ENCODE measurements around the gene ATP2C2. TPM values are rescaled to one million over a fixed set of nuclear protein-coding genes. Genes with fewer than 3 reads are reported as not detected.

Gene ATP2C2
- total RNA-seq, 1 donor: not detected

- H2AFZ ChIP-seq (ENCODE audit: low read length): no peak overlapping the region
- no peaks in the 10 kb centered on the region for H3K4me1 ChIP-seq (ENCODE audit: insufficient read depth, low read length)
- no peak overlapping the region for H3K4me3 ChIP-seq (ENCODE audit: insufficient read depth, low read length)
- H3K9me3 ChIP-seq (ENCODE audit: low read depth, low read length): peaks cover 4% of the 10 kb centered on the region
- no peak overlapping the region for H3K4me2 ChIP-seq (ENCODE audit: insufficient read depth, low read length)
- no peak overlapping the region for H3K27ac ChIP-seq (ENCODE audit: low read depth, low read length)
- DNase-seq (ENCODE audit: insufficient read length, low spot score, missing footprints): no peak
- no peak for TF ChIP-seq CTCF (IDR thresholded peaks at IDR 0.05; ENCODE audit: extremely low read depth, low read depth, low read length)
- H3K79me2 ChIP-seq (ENCODE audit: insufficient read depth, low read length): no peaks in the 10 kb centered on the region
- no peaks in the 10 kb centered on the region for H4K20me1 ChIP-seq (ENCODE audit: insufficient read depth, low read length)
- H3K27me3 ChIP-seq (ENCODE audit: insufficient read depth, low read length): peaks cover 3% of the 10 kb centered on the region
- H3K36me3 ChIP-seq (ENCODE audit: insufficient read depth, low read length): no peaks in the 10 kb centered on the region
Observed at GRCh38 chr16:84322749-84323148, 45.6 kb upstream of the ATP2C2 start.

- Histone ChIP-seq H3K79me2 (ENCODE audit: insufficient read depth, low read length) (no peaks in the 10 kb centered on the region), H2AFZ (ENCODE audit: low read length) (no peak overlapping the region), H3K4me2 (ENCODE audit: insufficient read depth, low read length) (no peak overlapping the region), H3K4me3 (ENCODE audit: insufficient read depth, low read length) (no peak overlapping the region), H3K4me1 (ENCODE audit: insufficient read depth, low read length) (no peaks in the 10 kb centered on the region), H4K20me1 (ENCODE audit: insufficient read depth, low read length) (no peaks in the 10 kb centered on the region), H3K27ac (ENCODE audit: low read depth, low read length) (no peak overlapping the region), H3K27me3 (ENCODE audit: insufficient read depth, low read length) (peaks cover 3% of the 10 kb centered on the region), H3K36me3 (ENCODE audit: insufficient read depth, low read length) (no peaks in the 10 kb centered on the region), H3K9me3 (ENCODE audit: low read depth, low read length) (no peaks in the 10 kb centered on the region)
- no peak for TF ChIP-seq CTCF (IDR thresholded peaks at IDR 0.05; ENCODE audit: extremely low read depth, low read depth, low read length)
- DNase-seq (ENCODE audit: insufficient read length, low spot score, missing footprints): no peak
Observed at GRCh38 chr16:84323606-84324005, 44.7 kb upstream of the ATP2C2 start.

- H2AFZ ChIP-seq (ENCODE audit: low read length): no peak overlapping the region
- DNase-seq (ENCODE audit: insufficient read length, low spot score, missing footprints): no peak
- no peaks in the 10 kb centered on the region for H3K79me2 ChIP-seq (ENCODE audit: insufficient read depth, low read length)
- no peaks in the 10 kb centered on the region for H3K9me3 ChIP-seq (ENCODE audit: low read depth, low read length)
- H3K27ac ChIP-seq (ENCODE audit: low read depth, low read length): no peak overlapping the region
- H4K20me1 ChIP-seq (ENCODE audit: insufficient read depth, low read length): no peaks in the 10 kb centered on the region
- no peaks in the 10 kb centered on the region for H3K4me1 ChIP-seq (ENCODE audit: insufficient read depth, low read length)
- H3K27me3 ChIP-seq (ENCODE audit: insufficient read depth, low read length): peaks cover 3% of the 10 kb centered on the region
- TF ChIP-seq CTCF (IDR thresholded peaks at IDR 0.05; ENCODE audit: extremely low read depth, low read depth, low read length): no peak
- H3K36me3 ChIP-seq (ENCODE audit: insufficient read depth, low read length): no peaks in the 10 kb centered on the region
- no peak overlapping the region for H3K4me3 ChIP-seq (ENCODE audit: insufficient read depth, low read length)
- no peak overlapping the region for H3K4me2 ChIP-seq (ENCODE audit: insufficient read depth, low read length)
Observed at GRCh38 chr16:84324434-84325262, 43.7 kb upstream of the ATP2C2 start.

- Histone ChIP-seq H3K79me2 (ENCODE audit: insufficient read depth, low read length) (no peaks in the 10 kb centered on the region), H3K4me3 (ENCODE audit: insufficient read depth, low read length) (no peak overlapping the region), H3K4me2 (ENCODE audit: insufficient read depth, low read length) (no peak overlapping the region), H2AFZ (ENCODE audit: low read length) (no peak overlapping the region), H3K27ac (ENCODE audit: low read depth, low read length) (no peak overlapping the region), H4K20me1 (ENCODE audit: insufficient read depth, low read length) (peaks cover 2% of the 10 kb centered on the region), H3K9me3 (ENCODE audit: low read depth, low read length) (no peaks in the 10 kb centered on the region), H3K27me3 (ENCODE audit: insufficient read depth, low read length) (no peaks in the 10 kb centered on the region), H3K4me1 (ENCODE audit: insufficient read depth, low read length) (no peaks in the 10 kb centered on the region), H3K36me3 (ENCODE audit: insufficient read depth, low read length) (no peaks in the 10 kb centered on the region)
- no peak for DNase-seq (ENCODE audit: insufficient read length, low spot score, missing footprints)
- no peak for TF ChIP-seq CTCF (IDR thresholded peaks at IDR 0.05; ENCODE audit: extremely low read depth, low read depth, low read length)
Observed at GRCh38 chr16:84326545-84326944, 41.8 kb upstream of the ATP2C2 start.

Measured in osteoblast (primary cell).